HEK293T (cell line): ENCODE measurements around the gene GTPBP6.

ENCODE experiments used
- CTCF ChIA-PET: fragments of 350-600 bp; formaldehyde crosslinking; extraction: SDS; loops from one replicate; lab custom pipeline; 2021; ENCODE audit warnings: antibody characterized with exemption, inconsistent platforms; lab: Yijun Ruan, JAX
- POLR2A ChIA-PET: fragments of 350-600 bp; formaldehyde crosslinking; extraction: SDS; loops from one replicate; lab custom pipeline; 2020; ENCODE audit warnings: antibody characterized with exemption, inconsistent platforms; lab: Yijun Ruan, JAX
- DNase-seq: peaks from one replicate; pipeline ENCODE4 v3.0.0; 2012; ENCODE audit warnings: mixed read lengths; ENCODE audit errors: extremely low spot score
- ARNT ChIP-seq: fragments of 450-650 bp; IDR thresholded peaks from 2 replicates; pipeline ENCODE4 v1.6.1; 2017; ENCODE audit warnings: mild to moderate bottlenecking
- BHLHE40 ChIP-seq: fragments of 450-650 bp; IDR thresholded peaks from 2 replicates; pipeline ENCODE4 v1.6.1; 2016; ENCODE audit warnings: mild to moderate bottlenecking, moderate library complexity, borderline replicate concordance
- CTBP1 ChIP-seq: fragments of 450-650 bp; IDR thresholded peaks from 2 replicates; pipeline ENCODE4 v1.6.1; 2016; ENCODE audit warnings: borderline replicate concordance
- ELF4 ChIP-seq: fragments of 450-650 bp; IDR thresholded peaks from 2 replicates; pipeline ENCODE4 v1.6.1; 2017; ENCODE audit warnings: antibody characterized with exemption
- FOXA1 ChIP-seq: fragments of 450-650 bp; IDR thresholded peaks from 2 replicates; pipeline ENCODE4 v1.6.1; 2016; ENCODE audit warnings: mild to moderate bottlenecking
- FOXK2 ChIP-seq: fragments of 450-650 bp; IDR thresholded peaks from 2 replicates; pipeline ENCODE4 v1.6.1; 2016; ENCODE audit warnings: mild to moderate bottlenecking
- FOXM1 ChIP-seq: fragments of 450-650 bp; IDR thresholded peaks from 2 replicates; pipeline ENCODE4 v1.6.1; 2017; ENCODE audit warnings: mild to moderate bottlenecking, borderline replicate concordance
- HDGF ChIP-seq: fragments of 450-650 bp; IDR thresholded peaks from 2 replicates; pipeline ENCODE4 v1.6.1; 2017; ENCODE audit warnings: antibody characterized with exemption, borderline replicate concordance
- L3MBTL2 ChIP-seq: fragments of 450-650 bp; conservative IDR thresholded peaks from 2 replicates; pipeline ENCODE4 v1.6.1; 2016; ENCODE audit warnings: mild to moderate bottlenecking
- LEF1 ChIP-seq: fragments of 450-650 bp; IDR thresholded peaks from 2 replicates; pipeline ENCODE4 v1.6.1; 2017; ENCODE audit warnings: mild to moderate bottlenecking, borderline replicate concordance
- NFRKB ChIP-seq: fragments of 450-650 bp; IDR thresholded peaks from 2 replicates; pipeline ENCODE4 v1.6.1; 2016; ENCODE audit warnings: mild to moderate bottlenecking, moderate library complexity
- SP1 ChIP-seq: fragments of 450-650 bp; IDR thresholded peaks from 2 replicates; pipeline ENCODE4 v1.6.1; 2017
- SUZ12 ChIP-seq: fragments of 450-650 bp; IDR thresholded peaks from 2 replicates; pipeline ENCODE4 v1.6.1; 2016; ENCODE audit warnings: mild to moderate bottlenecking
- TARDBP ChIP-seq: fragments of 450-650 bp; IDR thresholded peaks from 2 replicates; pipeline ENCODE4 v1.6.1; 2016
- ZNF384 ChIP-seq: fragments of 450-650 bp; IDR thresholded peaks from 2 replicates; pipeline ENCODE4 v1.6.1; 2016
- TF ChIP-seq, protein P1 (sequence below): fragments of 450-650 bp; IDR thresholded peaks from 2 replicates; pipeline ENCODE4 v1.6.1; 2016

Gene GTPBP6

DNA sequence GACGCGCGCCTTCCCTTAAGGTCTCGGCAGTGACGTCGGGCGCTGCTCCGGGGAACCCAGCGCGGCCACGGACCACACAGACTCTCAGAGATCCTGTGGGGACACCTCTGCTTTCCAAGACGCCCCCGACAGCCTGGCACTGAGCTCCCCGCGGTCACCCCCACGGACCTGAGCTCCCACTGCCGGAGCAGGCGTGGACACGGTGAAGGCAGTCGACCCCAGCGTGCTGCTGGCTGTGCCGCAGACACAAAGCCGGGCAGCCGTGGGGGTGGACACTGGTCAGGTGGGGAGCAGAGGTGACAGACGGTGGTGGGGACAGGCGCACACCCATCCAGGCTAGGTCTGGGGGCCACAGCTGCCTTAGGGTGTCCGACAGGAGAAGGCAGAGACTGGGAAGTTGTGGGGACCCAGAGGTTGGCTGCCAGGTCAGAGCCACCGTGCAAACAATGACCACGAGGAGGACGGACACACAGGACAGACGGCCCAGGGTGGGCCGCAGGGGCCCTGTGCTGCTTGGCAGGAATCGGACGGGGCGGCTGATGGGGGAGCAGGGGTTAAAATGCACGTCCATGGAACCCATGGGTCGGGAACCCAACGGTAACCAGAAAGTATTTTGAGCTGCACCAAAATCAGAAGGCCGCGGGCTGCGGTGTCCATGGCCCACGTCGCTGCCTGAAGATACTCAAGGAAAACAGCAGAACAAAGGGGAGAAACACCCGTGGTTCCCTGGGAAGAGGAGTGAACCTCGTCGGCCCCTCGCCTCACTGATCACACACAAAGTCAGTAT lies 16.6 kb upstream of the GTPBP6 start:
- no peak for TF ChIP-seq HDGF
- no peak for TF ChIP-seq NFRKB
- TF ChIP-seq, protein P1, sequence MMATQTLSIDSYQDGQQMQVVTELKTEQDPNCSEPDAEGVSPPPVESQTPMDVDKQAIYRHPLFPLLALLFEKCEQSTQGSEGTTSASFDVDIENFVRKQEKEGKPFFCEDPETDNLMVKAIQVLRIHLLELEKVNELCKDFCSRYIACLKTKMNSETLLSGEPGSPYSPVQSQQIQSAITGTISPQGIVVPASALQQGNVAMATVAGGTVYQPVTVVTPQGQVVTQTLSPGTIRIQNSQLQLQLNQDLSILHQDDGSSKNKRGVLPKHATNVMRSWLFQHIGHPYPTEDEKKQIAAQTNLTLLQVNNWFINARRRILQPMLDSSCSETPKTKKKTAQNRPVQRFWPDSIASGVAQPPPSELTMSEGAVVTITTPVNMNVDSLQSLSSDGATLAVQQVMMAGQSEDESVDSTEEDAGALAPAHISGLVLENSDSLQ, result no peak
- TF ChIP-seq TARDBP, result no peak
- no peak for TF ChIP-seq SP1
- TF ChIP-seq BHLHE40, result no peak
- POLR2A ChIA-PET, result no interaction called here
- DNase-seq, result no peak
- CTCF ChIA-PET, result no interaction called here

DNA sequence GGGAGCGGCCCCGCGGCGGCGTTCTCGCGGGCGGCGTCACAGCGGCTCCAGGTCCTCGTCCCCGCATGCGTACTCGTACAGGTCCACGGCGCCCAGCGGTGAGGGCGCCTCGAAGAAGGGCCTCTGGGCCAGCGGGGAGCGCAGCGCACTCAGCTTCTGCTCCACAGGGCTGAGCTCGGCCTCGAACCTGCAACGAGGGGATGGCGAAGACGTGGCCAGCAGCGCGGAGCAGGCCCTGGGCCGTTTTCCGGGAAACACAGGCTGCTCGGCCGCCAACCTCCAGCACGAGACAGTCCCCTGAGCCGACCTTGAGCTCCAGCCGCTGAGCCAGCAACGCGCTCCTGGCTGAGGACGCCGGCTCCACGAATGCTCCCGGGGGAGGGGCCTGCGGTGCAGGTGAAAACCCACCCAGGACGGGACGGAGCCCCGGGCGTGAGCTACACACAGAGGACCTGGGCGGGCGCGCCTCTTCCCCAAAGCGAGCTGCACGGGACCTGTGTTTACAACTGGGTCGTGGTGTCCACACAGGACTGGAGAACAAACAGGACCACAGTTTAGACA lies 15.8 kb upstream of the GTPBP6 start:
- TF ChIP-seq FOXA1, result no peak
- no peak for TF ChIP-seq ZNF384
- no peak for TF ChIP-seq TARDBP
- TF ChIP-seq SP1, result no peak
- no peak for TF ChIP-seq HDGF
- TF ChIP-seq BHLHE40, result no peak
- TF ChIP-seq CTBP1, result no peak
- no peak for TF ChIP-seq ELF4
- TF ChIP-seq ARNT, result no peak
- no peak for TF ChIP-seq LEF1
- no peak for TF ChIP-seq FOXK2
- no peak for TF ChIP-seq L3MBTL2
- no peak for TF ChIP-seq SUZ12
- TF ChIP-seq FOXM1, result no peak
- TF ChIP-seq, protein P1, result no peak
- POLR2A ChIA-PET, result no interaction called here
- CTCF ChIA-PET, result no interaction called here
- DNase-seq, result no peak

DNA sequence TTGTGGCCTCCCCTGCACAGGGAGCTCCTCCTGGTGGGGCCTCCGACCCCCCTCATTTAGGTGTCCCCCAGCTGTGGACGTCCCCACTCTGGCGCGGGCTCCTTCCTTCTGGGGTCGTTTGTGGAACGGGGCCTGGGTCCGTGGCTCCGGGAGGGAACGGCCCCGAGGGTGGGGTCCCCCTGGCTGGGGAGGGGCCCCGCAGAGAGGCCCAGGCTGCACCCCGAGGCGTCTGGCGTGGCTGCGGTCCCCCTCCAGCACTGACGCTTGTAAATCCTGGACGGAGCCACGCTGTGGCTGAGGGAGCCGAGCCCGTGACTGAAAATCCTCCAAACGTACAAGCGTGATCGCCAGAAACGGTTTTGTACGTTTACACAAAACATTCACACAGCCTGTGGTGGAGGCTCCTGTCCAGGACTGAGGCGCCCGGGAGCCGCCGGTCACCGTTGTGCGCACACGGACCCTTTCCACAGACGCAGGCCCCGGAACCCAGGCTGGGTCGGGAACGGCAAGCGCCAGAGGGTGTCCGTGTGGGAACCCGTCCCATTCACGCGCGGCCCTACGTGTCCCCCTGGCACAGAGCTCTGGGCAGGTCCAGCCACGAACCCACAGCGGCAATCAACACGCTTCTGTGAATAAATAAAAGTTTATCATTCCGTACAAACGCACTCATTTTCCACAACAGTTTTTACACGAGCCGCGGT lies 15.2 kb upstream of the GTPBP6 start:
- TF ChIP-seq FOXA1 (no peak), ELF4 (no peak), TARDBP (no peak), SUZ12 (no peak), ZNF384 (no peak), NFRKB (no peak), FOXM1 (no peak), BHLHE40 (no peak), SP1 (no peak), L3MBTL2 (no peak), CTBP1 (no peak), FOXK2 (no peak), ARNT (no peak), LEF1 (no peak), HDGF (no peak)
- TF ChIP-seq, protein P1, result no peak
- no peak for DNase-seq
- ChIA-PET POLR2A (no interaction called here), CTCF (no interaction called here)

DNA sequence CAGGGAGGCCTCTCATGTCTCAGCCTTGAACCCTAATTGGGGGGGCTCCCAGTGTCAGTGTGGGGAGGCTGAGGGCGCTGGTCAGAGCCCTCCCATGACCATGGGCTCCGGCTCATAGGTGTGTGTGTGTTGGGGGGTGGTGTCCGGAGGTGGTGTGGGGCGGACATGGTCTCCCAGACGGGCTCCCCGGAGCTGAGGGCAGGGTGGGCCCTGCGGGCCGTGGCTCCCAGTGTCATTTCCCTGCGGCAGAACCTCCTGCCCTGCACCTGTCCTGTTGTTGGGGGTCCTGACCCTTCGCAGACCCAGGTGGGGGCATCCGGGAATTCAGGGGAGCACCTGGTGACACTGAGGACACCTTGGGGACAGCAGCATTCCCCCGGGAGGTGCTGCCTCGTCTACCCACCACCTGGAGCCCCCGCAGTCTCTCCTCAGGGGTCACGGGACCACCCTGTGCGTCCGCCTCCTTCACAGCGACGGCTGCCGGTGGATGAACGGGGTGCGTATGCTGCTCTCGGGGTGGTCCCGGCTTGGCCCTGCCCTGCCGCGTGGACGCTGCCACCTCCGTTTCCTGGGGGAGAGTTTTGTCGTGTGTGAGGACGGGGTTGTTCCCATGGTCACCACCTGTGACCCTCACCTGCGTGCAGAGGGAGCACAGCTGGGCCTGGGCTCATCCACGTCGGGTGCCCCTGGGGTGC lies 14.5 kb upstream of the GTPBP6 start:
- no peak for DNase-seq
- ChIA-PET POLR2A (no interaction called here), CTCF (no interaction called here)
- TF ChIP-seq NFRKB (no peak), ARNT (no peak), TARDBP (no peak), FOXK2 (no peak), FOXM1 (no peak), L3MBTL2 (no peak), HDGF (no peak), FOXA1 (no peak), ZNF384 (no peak), SP1 (no peak), SUZ12 (no peak), CTBP1 (no peak), LEF1 (no peak)
- TF ChIP-seq, protein P1, result no peak

DNA sequence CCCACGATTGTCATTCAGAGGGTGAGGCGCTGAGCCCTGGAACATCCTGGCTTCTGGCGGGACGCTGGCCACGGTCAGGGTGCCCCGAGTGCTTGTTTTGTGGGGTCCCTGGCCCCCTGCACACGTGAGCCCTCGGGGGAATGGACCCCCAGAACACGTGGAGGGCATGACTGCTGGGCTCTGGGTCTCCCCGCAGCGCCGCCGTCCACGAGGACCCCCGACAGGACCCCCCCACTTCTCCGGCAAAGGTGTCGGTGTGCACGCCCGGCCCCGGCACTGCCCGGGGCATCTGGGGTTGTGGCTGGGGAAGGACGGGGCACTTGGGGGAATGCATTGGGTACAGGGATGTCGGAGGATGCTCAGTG lies 13.9 kb upstream of the GTPBP6 start:
- CTCF ChIA-PET, result no interaction called here
- DNase-seq, result no peak
- no peak for TF ChIP-seq FOXM1
- no peak for TF ChIP-seq NFRKB
- no peak for TF ChIP-seq ZNF384
- TF ChIP-seq TARDBP, result no peak
- TF ChIP-seq LEF1, result no peak
- no peak for TF ChIP-seq FOXA1
- no peak for TF ChIP-seq BHLHE40
- no peak for TF ChIP-seq HDGF
- TF ChIP-seq L3MBTL2, result no peak
- no peak for TF ChIP-seq ELF4
- TF ChIP-seq CTBP1, result no peak
- TF ChIP-seq, protein P1, result no peak
- POLR2A ChIA-PET, result no interaction called here
